Measurements from ENCODE around the gene SSX1. TPM values are rescaled to one million over a fixed set of nuclear protein-coding genes. Genes with fewer than 3 reads are reported as not detected.
"Not testable (repeated sequence)": the region's sequence is repeated elsewhere in the genome, so short reads cannot be mapped to it uniquely, and the experiment has no call there.

SSX1 gene, protein sequence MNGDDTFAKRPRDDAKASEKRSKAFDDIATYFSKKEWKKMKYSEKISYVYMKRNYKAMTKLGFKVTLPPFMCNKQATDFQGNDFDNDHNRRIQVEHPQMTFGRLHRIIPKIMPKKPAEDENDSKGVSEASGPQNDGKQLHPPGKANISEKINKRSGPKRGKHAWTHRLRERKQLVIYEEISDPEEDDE
- total RNA-seq: under 1 TPM in 1 of 2 donors, not detected in 1; 0.32 TPM

DNA sequence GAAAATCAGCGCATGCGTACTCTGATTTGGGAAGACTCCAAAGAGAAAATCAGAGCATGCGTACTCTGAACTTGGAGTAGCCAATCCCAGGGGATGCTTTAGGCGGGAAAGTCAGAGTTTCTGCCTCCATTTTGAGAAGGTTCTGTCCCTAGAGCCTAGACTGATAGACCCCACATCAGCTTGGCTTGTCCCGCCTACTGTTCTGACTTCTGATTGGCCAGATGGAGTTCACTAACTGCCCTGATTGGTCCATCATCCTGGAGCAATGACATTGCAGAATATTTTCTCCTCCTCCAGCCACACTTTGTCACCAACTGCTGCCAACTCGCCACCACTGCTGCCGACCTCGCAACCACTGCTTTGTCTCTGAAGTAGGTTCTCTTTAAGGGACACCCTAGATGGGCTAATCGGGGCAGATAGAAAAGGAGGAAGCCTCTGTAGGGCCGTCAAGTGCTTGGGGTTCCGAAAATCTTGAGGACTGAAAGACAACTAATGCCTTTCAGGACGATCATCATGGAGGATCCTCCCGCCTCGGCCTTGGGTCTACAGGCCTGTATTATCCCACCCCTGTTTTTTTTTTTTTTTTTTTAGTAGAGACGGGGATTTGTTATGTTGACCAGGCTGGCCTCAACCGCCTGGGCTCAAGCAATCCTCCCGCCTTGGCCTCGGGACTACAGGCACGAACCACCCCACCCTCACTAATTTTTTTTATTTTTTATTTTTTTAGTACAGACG, at the start of gene SSX1:
TSS of gene SSX1 (plus strand) at position 331 of the 735 bp plus-strand sequence. CDS start 1,850 bp downstream, outside the sequence.
- H3K9ac ChIP-seq (ENCODE audit: low read depth in 2 of 2, low read length in 2 of 2); H3K4me1 ChIP-seq; H3K9me3 ChIP-seq; H3K27ac ChIP-seq; intact Hi-C loops (cut with DNase I); H3K4me3 ChIP-seq; H3K36me3 ChIP-seq; H3K27me3 ChIP-seq; DNase-seq: not testable (repeated sequence)

DNA sequence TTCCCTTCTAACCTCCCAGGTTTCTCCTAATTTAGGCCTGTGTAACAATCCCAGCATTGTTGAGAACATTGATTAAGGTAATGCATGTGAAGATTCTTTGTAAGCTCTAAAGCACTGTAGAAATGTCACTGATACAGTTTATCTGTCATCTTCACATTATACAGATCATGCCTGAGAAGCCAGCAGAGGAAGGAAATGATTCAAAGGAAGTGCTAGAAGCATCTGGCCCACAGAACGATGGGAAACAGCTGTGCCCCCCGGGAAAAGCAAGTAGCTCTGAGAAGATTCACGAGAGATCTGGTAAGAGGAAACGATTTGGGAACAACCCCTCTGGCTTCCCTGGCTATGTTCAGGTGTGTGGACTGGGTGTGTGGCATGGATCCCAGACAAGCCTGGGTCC, 40.9 kb upstream of the SSX1 start:
- H3K36me3 ChIP-seq; H3K27ac ChIP-seq; H3K9me3 ChIP-seq; H3K27me3 ChIP-seq; intact Hi-C loops (cut with DNase I); H3K4me3 ChIP-seq; H3K4me1 ChIP-seq; DNase-seq; H3K9ac ChIP-seq (ENCODE audit: low read depth in 2 of 2, low read length in 2 of 2): not testable (repeated sequence)

DNA sequence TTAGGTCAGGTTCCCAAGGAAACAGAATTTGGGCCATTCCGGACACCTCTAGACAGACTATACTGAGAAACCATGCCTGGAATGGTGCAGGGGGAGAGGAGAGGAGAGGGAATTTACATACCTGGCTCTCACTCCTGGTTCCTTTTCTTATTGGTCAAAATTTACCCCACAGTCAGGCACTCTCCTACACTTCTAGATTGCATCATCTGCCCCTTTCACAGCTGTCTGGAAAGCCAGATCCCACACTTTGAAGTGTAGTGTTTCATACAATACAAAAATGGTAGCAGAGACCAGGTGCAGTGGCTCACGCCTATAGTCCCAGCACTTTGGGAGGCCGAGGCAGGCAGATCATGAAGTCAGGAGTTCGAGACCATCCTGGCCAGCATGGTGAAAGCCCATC, 31.0 kb upstream of the SSX1 start:
- H3K9me3 ChIP-seq; H3K27me3 ChIP-seq; H3K36me3 ChIP-seq; DNase-seq; intact Hi-C loops (cut with DNase I); H3K4me1 ChIP-seq; H3K9ac ChIP-seq (ENCODE audit: low read depth in 2 of 2, low read length in 2 of 2); H3K4me3 ChIP-seq; H3K27ac ChIP-seq: not testable (repeated sequence)

DNA sequence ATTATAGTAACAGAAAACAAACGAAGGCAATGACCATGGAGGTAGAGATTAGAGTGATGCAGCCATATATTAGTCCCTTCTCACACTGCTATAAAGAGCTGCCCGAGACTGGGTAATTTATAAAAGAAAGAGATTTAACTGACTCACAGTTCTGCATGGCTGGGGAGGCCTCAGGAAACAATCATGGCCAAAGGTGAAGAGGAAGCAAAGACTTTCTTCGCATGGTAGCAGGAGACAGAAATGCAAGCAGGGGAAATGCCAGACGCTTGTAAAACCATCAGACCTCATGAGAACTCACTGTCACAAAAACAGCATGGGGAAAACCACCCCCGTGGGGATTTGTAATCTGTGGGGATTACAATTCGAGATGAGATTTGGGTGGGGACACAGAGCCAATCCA, 2.2 kb upstream of the SSX1 start:
- H3K9ac ChIP-seq (ENCODE audit: low read depth in 2 of 2, low read length in 2 of 2); intact Hi-C loops (cut with DNase I); H3K9me3 ChIP-seq; H3K4me1 ChIP-seq; DNase-seq; H3K4me3 ChIP-seq; H3K27me3 ChIP-seq; H3K27ac ChIP-seq; H3K36me3 ChIP-seq: not testable (repeated sequence)

DNA sequence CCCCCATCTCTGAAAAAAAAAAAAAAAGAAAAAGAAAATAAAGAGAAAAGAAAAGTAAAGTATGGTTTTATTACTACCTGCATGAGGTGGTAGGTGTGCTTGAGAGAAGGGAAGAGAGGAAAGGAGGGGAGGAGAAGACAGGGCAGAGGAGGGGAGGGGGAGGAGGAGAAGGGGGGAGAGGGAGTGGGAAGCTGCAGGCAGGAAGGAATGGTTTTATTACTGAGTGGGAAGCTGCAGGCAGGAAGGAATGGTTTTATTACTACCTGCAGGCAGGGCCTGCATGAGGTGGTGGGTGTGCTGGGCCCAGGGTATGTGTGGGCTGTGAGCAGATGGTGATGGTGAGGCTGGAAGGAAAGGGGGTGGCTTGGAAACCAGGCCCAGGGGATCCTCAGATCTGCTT, 19.2 kb downstream of the SSX1 start:
- H3K27ac ChIP-seq; H3K27me3 ChIP-seq; H3K9ac ChIP-seq (ENCODE audit: low read depth in 2 of 2, low read length in 2 of 2); H3K4me3 ChIP-seq; H3K9me3 ChIP-seq; DNase-seq; intact Hi-C loops (cut with DNase I); H3K4me1 ChIP-seq; H3K36me3 ChIP-seq: not testable (repeated sequence)

DNA sequence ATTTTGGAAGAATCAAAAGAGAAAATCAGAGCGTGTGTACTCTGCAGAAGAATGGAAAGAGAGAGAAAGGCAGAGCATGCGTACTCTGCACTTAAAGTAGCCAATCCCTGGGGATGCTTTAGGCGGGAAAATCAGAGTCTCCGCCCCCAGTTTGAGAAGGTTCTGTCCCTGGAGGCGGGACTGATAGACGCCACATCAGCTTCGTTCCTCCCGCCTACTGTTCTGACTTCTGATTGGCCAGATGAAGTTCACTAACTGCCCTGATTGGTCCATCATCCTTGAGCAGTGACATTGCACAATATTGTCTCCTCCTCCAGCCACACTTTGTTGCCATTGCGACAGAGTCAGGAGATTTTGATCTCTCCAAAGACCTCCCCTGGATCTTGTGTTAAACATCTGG, 23.8 kb downstream of the SSX1 start:
- DNase-seq: no peak
- intact Hi-C loops (cut with DNase I): no loop called here
- H3K4me1 ChIP-seq: no peaks in the 10 kb centered on the region
- H3K27ac ChIP-seq: no peak overlapping the region
- H3K9ac ChIP-seq (ENCODE audit: low read depth in 2 of 2, low read length in 2 of 2): no peak overlapping the region
- TF ChIP-seq, protein P1, sequence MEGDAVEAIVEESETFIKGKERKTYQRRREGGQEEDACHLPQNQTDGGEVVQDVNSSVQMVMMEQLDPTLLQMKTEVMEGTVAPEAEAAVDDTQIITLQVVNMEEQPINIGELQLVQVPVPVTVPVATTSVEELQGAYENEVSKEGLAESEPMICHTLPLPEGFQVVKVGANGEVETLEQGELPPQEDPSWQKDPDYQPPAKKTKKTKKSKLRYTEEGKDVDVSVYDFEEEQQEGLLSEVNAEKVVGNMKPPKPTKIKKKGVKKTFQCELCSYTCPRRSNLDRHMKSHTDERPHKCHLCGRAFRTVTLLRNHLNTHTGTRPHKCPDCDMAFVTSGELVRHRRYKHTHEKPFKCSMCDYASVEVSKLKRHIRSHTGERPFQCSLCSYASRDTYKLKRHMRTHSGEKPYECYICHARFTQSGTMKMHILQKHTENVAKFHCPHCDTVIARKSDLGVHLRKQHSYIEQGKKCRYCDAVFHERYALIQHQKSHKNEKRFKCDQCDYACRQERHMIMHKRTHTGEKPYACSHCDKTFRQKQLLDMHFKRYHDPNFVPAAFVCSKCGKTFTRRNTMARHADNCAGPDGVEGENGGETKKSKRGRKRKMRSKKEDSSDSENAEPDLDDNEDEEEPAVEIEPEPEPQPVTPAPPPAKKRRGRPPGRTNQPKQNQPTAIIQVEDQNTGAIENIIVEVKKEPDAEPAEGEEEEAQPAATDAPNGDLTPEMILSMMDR (IDR thresholded peaks at IDR 0.05): no peak
- no peak overlapping the region for H3K4me3 ChIP-seq
- no peaks in the 10 kb centered on the region for H3K9me3 ChIP-seq
- H3K27me3 ChIP-seq: no peaks in the 10 kb centered on the region
- H3K36me3 ChIP-seq: no peaks in the 10 kb centered on the region

DNA sequence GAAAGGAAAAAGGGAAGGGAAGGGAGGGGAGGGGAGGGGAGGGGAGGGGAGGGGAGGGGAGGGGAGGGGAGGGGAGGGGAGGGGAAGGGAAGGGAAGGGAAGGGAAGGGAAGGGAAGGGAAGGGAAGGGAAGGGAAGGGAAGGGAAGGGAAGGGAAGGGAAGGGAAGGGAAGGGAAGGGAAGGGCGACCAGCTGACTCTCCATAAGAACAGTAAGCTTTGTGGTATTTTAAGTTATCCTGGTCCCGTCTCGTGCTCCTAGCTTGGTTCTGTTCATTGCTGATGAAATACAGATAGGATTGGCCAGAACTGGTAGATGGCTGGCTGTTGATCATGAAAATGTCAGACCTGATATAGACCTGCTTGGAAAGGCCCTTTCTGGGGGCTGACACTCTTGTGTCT, 25.5 kb downstream of the SSX1 start:
- H3K4me1 ChIP-seq; H3K9ac ChIP-seq (ENCODE audit: low read depth in 2 of 2, low read length in 2 of 2); H3K4me3 ChIP-seq; DNase-seq; H3K9me3 ChIP-seq; H3K36me3 ChIP-seq; H3K27ac ChIP-seq; intact Hi-C loops (cut with DNase I); H3K27me3 ChIP-seq: not testable (repeated sequence)

DNA sequence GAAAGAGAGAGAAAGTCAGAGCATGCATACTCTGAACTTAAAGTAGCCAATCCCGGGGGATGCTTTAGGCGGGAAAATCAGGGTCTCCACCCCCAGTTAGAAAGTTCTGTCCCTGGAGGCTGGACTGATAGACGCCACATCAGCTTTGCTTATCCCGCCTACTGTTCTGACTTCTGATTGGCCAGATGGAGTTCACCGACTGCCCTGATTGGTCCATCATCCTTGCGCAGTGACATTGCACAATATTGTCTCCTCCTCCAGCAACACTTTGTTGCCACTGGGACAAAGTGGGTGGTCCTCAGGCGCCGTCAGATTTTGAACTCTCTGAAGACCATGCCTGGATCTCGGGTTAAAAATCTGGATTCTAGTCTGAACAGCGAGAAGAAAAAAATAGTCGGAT, 51.0 kb downstream of the SSX1 start:
- intact Hi-C loops (cut with DNase I): no loop called here
- DNase-seq: no peak
- H3K9me3 ChIP-seq: no peaks in the 10 kb centered on the region
- no peaks in the 10 kb centered on the region for H3K36me3 ChIP-seq
- no peak overlapping the region for H3K27ac ChIP-seq
- no peak overlapping the region for H3K4me3 ChIP-seq
- TF ChIP-seq, protein P1 (IDR thresholded peaks at IDR 0.05): no peak
- H3K9ac ChIP-seq (ENCODE audit: low read depth in 2 of 2, low read length in 2 of 2): no peak overlapping the region
- no peaks in the 10 kb centered on the region for H3K27me3 ChIP-seq
- no peaks in the 10 kb centered on the region for H3K4me1 ChIP-seq

DNA sequence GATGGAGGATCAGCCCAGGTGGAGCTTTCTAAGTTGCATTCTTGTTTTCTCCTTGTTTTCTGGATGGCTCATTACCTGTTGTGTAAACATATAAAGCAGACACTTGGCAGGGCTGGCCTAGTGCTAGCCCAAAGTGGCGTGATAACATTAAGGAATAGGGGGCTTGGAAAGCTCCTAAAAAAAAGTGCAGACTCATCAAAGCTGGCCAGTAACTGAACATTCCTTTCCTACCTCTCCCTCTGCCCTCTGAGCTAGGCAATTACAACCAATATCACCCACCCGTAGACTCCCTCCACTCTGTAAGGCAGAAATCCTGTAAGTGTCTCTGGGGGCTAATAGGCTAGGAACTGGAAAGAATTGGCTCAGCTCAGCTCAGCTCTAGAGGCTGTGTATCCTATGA, 58.8 kb downstream of the SSX1 start:
- intact Hi-C loops (cut with DNase I); H3K4me1 ChIP-seq; H3K9ac ChIP-seq (ENCODE audit: low read depth in 2 of 2, low read length in 2 of 2); H3K9me3 ChIP-seq; H3K36me3 ChIP-seq; H3K27me3 ChIP-seq; DNase-seq; H3K4me3 ChIP-seq; H3K27ac ChIP-seq: not testable (repeated sequence)
